ENCODE data around the gene CTNNA1. TPM values are rescaled to one million over a fixed set of nuclear protein-coding genes. Genes with fewer than 3 reads are reported as not detected.

The CTNNA1 gene
- total RNA-seq, 1 donor from 2014 or later, result 282 TPM

GRCh38 chr5:138874241-138874640 is 121.0 kb downstream of the CTNNA1 start:
- DNase-seq (ENCODE audit: low read depth, low spot score), result no peak
- H3K36me3 Mint-ChIP-seq (ENCODE audit: low read depth), result no peaks in the 10 kb centered on the region
- H3K9me3 Mint-ChIP-seq, result no peaks in the 10 kb centered on the region
- peak overlapping the region; percentile 10 for H3K27ac Mint-ChIP-seq (ENCODE audit: unreplicated experiment)
- no peaks in the 10 kb centered on the region for H3K27me3 Mint-ChIP-seq (ENCODE audit: low read depth)
- TF ChIP-seq CTCF (conservative IDR thresholded peaks at IDR 0.05), result no peak
- H3K4me1 Mint-ChIP-seq, result peaks cover 72% of the 10 kb centered on the region
- peak overlapping the region; percentile 81 for H3K4me3 Mint-ChIP-seq

DNA sequence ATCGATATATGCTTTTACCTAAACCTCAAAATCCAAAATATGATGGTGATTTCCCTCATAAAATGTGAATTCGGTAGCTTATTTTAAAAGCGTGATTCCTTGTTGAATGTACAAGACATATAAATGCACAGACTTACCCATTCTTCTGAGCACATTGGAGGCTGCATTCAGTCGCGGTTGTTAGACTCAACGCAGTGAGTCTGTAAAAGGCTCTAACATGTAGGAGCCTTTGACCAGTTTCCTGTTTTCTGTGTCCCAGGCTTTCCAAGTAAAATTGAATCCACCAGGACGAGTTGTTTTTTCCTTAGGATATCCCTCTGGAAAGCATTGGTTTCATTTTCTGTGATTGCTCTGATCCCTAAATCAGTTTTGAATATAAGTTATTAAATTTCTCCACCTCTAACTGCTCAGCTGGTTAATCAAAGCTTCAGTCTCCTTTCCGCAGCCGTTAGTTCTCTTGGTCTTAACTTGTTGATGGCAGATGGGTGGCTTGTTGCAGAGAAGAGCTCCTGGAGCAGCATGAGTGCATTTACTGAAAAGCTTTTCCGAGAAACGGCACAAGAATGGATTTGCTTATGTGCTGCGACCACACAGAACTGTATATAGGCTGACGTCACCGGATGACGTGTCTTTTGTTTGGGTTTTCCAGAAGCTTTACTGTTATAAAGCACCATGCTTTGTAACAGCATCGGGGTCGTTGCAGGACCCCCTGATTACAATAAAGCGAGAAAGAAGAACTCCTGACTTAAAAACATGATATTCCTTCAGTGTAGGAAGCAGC is 121.7 kb downstream of the CTNNA1 start, which contains the start of gene LRRTM2:
LRRTM2 (minus strand) TSS at position 565 of the 781 bp plus-strand sequence; CDS start at position 141, 424 bp downstream.
- peak within 1 kb of the TSS; percentile 92 for H3K27ac Mint-ChIP-seq (ENCODE audit: unreplicated experiment)

DNA sequence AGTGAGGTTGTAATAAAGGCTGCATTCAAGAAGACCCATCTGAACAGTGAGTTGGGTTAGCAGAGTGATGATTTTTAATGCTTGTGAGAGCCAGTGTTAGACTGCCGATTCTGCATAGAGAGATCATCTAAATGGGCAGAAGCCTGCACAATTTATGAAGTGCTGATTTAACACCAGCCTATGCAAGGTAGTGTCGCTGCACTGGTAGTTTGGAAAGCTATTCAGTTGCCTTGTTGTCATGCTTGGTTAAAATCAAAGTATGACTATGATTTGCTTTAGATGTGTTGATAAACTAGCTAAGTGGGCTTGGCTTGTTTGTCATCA is 122.3 kb downstream of the CTNNA1 start:
- Mint-ChIP-seq H3K4me3 (no peak overlapping the region), H3K27me3 (ENCODE audit: low read depth) (no peaks in the 10 kb centered on the region), H3K27ac (ENCODE audit: unreplicated experiment) (no peak overlapping the region), H3K9me3 (no peaks in the 10 kb centered on the region), H3K4me1 (peaks cover 62% of the 10 kb centered on the region), H3K36me3 (ENCODE audit: low read depth) (no peaks in the 10 kb centered on the region)
- TF ChIP-seq CTCF (conservative IDR thresholded peaks at IDR 0.05), result no peak
- no peak for DNase-seq (ENCODE audit: low read depth, low spot score)

More for the DNA sequence above, 121.7 kb downstream of the CTNNA1 start, which contains the start of gene LRRTM2:
- no peaks in the 10 kb centered on the region for H3K9me3 Mint-ChIP-seq
- peak within 1 kb of the TSS; percentile 81 for H3K4me3 Mint-ChIP-seq
- no peaks in the 10 kb centered on the region for H3K36me3 Mint-ChIP-seq (ENCODE audit: low read depth)
- no peaks in the 10 kb centered on the region for H3K27me3 Mint-ChIP-seq (ENCODE audit: low read depth)
- peak; percentile 28 for DNase-seq (ENCODE audit: low read depth, low spot score)
- TF ChIP-seq CTCF (conservative IDR thresholded peaks at IDR 0.05), result no peak
- H3K4me1 Mint-ChIP-seq, result peaks cover 66% of the 10 kb centered on the region

DNA sequence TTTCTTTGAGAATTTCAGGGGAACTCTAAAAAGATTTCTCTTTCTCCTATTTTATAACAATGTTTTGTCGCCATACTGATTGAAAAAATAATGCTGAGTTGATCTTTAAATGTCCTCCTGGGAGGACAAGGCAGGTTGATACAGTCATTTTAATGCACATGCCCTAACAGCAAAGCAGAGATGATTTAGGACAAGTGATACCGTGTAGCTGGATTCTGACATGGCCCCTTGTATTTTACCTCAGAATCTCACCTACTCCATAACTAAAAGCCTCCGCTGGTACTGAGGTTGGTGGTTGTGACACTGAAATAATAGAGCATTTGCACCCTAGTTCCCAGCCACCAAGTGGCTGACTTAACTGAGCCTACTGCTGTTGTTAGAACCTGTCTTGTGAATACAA is 122.7 kb downstream of the CTNNA1 start:
- no peaks in the 10 kb centered on the region for H3K27me3 Mint-ChIP-seq (ENCODE audit: low read depth)
- peaks cover 58% of the 10 kb centered on the region for H3K4me1 Mint-ChIP-seq

DNA sequence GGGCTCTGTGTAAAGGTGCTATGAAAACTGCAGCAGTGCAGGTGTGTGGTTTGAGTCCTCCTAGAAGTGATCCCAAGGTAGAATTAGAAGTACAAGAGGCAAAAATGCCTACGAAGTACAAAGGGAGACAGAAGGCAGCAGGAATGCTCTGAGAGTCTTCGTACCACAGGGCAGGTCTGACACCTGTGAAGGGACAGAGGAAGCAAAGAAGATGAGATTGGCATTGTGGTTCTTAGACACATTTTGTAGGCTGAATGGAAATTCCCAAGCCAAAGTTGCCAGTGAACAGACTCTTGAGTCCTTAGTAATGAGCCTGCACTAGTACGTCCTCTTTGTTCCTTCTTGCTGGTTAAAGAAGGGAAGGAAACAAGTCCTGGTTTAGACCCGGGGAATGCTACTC is 123.6 kb downstream of the CTNNA1 start:
- Mint-ChIP-seq H3K4me1 (peaks cover 49% of the 10 kb centered on the region), H3K27me3 (ENCODE audit: low read depth) (no peaks in the 10 kb centered on the region), H3K27ac (ENCODE audit: unreplicated experiment) (no peak overlapping the region), H3K4me3 (no peak overlapping the region), H3K9me3 (no peaks in the 10 kb centered on the region), H3K36me3 (ENCODE audit: low read depth) (peaks cover 2% of the 10 kb centered on the region)
- no peak for TF ChIP-seq CTCF (conservative IDR thresholded peaks at IDR 0.05)
- no peak for DNase-seq (ENCODE audit: low read depth, low spot score)

More for the DNA sequence above, 122.7 kb downstream of the CTNNA1 start:
- DNase-seq (ENCODE audit: low read depth, low spot score), result no peak
- Mint-ChIP-seq H3K4me3 (no peak overlapping the region), H3K36me3 (ENCODE audit: low read depth) (no peaks in the 10 kb centered on the region), H3K9me3 (no peaks in the 10 kb centered on the region), H3K27ac (ENCODE audit: unreplicated experiment) (no peak overlapping the region)
- TF ChIP-seq CTCF (conservative IDR thresholded peaks at IDR 0.05), result no peak
